Effector memory CD8-positive, alpha-beta T cell (primary cell): ENCODE results near the gene MCMBP.

Experiments used
- ATAC-seq: fragments of 150-1000 bp; cut with Tn5 transposase; replicated peaks from 2 replicates; pipeline ENCODE4 v1.10.0; 2021; ENCODE audit warnings: mild to moderate bottlenecking, moderate library complexity
- DNase-seq, 3 experiments: peaks; one replicate each; pipeline ENCODE4 v3.0.0; 2021
- H3K27ac Mint-ChIP-seq, 2 donors: one replicate each; pipeline ENCODE4 v1.8.0; 2022; ENCODE audit warnings: mild to moderate bottlenecking in 2 of 2, mixed read lengths in 2 of 2, moderate library complexity in 2 of 2
- H3K27me3 Mint-ChIP-seq, 2 donors: one replicate each; pipeline ENCODE4 v1.8.0; 2022; ENCODE audit warnings: mixed read lengths in 2 of 2
- H3K36me3 Mint-ChIP-seq: one replicate; pipeline ENCODE4 v1.8.0; 2022; ENCODE audit warnings: mild to moderate bottlenecking, moderate library complexity, mixed read lengths; ENCODE audit not compliant: insufficient read depth
- H3K4me1 Mint-ChIP-seq, 2 donors: one replicate each; pipeline ENCODE4 v1.8.0; 2022; ENCODE audit warnings: low read depth in 2 of 2, mixed read lengths in 2 of 2
- H3K4me3 Mint-ChIP-seq, 2 donors: one replicate each; pipeline ENCODE4 v1.8.0; 2022; ENCODE audit warnings: mild to moderate bottlenecking in 2 of 2, mixed read lengths in 2 of 2, moderate library complexity in 2 of 2
- H3K9me3 Mint-ChIP-seq, 2 donors: one replicate each; pipeline ENCODE4 v1.8.0; 2022; ENCODE audit warnings: mixed read lengths in 2 of 2

MCMBP gene

DNA sequence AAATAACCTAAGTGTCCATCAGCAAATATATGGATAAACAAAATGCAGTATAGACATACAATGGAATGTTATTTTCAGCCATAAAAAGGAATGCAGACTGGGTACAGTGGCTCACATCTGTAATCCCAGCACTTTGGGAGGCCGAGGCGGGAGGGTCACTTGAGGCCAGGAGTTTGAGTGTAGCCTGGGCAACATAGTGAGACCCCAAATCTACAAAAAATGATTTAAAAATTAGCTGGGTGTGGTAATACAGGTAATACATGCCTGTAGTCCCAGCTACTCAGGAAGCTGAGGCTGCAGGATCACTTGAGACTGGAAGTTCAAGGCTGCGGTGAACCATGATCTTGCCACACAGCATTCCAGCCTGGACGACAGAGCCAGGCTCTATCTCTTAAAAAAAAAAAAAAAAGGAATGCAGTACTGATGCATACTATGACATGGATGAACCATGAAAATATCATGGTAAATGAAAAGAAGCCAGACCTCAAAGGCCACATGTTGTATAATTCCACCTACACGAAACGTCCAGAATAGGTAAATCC, 6.9 kb downstream of the MCMBP start:
- H3K27ac Mint-ChIP-seq: peak overlapping the region; percentile 35 to 36
- no peaks in the 10 kb centered on the region for H3K27me3 Mint-ChIP-seq
- H3K4me1 Mint-ChIP-seq: peaks cover 24 to 64% of the 10 kb centered on the region in 2 donors
- H3K36me3 Mint-ChIP-seq: peaks cover 11% of the 10 kb centered on the region
- no peak overlapping the region for H3K4me3 Mint-ChIP-seq
- no peak for ATAC-seq
- H3K9me3 Mint-ChIP-seq: no peaks in the 10 kb centered on the region
- DNase-seq: no peak

DNA sequence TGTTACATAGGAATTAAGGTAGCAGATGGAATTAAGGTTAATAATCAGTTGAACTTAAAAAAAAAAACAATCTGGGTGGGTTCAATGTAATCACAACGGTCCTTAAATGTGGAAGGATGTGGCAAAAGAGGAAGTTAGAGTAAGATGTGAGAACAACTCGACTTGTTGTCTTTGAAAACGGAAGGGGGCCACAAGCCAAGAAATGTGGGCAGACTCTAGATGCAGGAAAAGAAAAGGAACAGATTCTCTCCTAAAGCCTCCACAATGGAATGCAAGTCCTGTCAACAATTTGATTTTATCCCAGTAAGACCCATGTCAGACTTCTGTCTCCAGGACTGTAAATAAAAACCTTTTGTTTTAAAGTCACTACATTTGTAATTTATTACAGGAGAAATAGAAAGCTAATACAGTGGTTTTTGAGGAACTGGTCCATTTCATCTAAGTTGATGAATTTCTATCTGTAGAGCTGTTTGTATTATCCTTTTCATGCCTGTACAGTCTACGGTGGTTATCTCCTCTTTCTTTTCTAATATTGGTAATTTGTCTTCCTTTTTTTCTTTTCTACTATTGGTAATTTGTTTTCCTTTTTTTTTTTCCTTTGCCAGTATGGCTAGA, 8.6 kb downstream of the MCMBP start:
- ATAC-seq (no peak), DNase-seq (no peak)
- no peak overlapping the region for H3K4me3 Mint-ChIP-seq
- H3K27me3 Mint-ChIP-seq: no peaks in the 10 kb centered on the region
- H3K36me3 Mint-ChIP-seq: peaks cover 15% of the 10 kb centered on the region
- peak overlapping the region; percentile 8 to 49 for H3K27ac Mint-ChIP-seq
- no peaks in the 10 kb centered on the region for H3K9me3 Mint-ChIP-seq
- peaks cover 27 to 67% of the 10 kb centered on the region in 2 donors for H3K4me1 Mint-ChIP-seq

DNA sequence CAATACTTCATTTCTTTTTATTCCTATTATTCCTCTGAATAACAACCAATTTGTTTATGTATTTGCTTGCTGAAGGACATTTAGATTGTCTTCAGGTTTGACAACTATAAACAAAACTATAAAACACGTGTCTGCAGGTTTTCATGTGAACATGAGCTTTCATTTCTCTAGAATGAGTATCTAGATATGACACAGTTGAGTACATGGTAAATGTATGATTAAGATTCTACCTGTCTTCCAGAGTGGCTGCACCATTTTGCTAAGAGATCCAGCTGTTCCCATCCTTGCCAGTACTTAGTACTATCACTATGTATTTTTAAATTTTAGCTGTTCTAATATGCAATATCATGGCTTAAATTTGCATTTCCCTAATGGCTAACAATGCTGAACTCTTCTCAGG, 10.1 kb downstream of the MCMBP start:
- H3K4me1 Mint-ChIP-seq: peaks cover 22 to 60% of the 10 kb centered on the region in 2 donors
- no peak overlapping the region for H3K27ac Mint-ChIP-seq
- no peak overlapping the region for H3K4me3 Mint-ChIP-seq
- no peaks in the 10 kb centered on the region for H3K27me3 Mint-ChIP-seq
- no peaks in the 10 kb centered on the region for H3K9me3 Mint-ChIP-seq
- ATAC-seq: no peak
- peaks cover 27% of the 10 kb centered on the region for H3K36me3 Mint-ChIP-seq
- no peak for DNase-seq

DNA sequence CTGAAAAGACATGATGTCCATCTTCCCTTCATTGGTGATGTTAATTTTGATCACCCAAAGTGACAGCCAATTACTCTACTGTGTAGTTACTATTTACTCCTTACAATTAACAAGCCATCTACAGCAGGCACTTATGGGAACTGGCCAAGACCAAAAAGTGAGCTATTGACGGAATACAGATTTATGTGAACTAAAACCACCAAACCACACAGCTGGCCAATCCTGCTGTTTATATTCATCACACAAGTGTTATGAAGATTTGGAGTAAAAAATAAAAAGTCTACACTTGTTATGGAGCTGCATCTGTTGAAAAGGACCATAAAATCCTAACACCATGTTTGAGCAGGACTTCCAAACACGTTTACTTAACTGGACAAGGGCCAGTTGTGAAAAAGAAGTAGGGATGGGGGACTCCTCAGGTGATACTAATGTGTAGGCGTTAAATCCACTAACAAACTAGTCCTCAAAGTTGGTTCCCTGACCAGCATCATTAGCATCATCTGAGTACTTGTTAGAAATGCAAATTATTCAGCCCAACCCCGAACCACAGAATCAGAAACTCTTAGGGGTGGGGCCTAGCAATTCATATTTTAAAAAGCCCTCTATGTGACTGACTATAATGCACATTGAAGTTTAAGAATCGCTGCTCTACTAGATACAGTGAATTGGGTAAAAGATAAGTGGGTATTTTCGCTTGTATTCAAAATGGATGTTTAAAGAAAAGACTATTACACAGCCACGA, 11.6 kb downstream of the MCMBP start:
- no peak for ATAC-seq
- Mint-ChIP-seq H3K36me3 (peaks cover 38% of the 10 kb centered on the region), H3K27me3 (no peaks in the 10 kb centered on the region), H3K27ac (peak overlapping the region in 1 of 2 donors; percentile 12), H3K4me3 (no peak overlapping the region), H3K4me1 (peaks cover 18 to 58% of the 10 kb centered on the region in 2 donors), H3K9me3 (no peaks in the 10 kb centered on the region)
- no peak for DNase-seq

DNA sequence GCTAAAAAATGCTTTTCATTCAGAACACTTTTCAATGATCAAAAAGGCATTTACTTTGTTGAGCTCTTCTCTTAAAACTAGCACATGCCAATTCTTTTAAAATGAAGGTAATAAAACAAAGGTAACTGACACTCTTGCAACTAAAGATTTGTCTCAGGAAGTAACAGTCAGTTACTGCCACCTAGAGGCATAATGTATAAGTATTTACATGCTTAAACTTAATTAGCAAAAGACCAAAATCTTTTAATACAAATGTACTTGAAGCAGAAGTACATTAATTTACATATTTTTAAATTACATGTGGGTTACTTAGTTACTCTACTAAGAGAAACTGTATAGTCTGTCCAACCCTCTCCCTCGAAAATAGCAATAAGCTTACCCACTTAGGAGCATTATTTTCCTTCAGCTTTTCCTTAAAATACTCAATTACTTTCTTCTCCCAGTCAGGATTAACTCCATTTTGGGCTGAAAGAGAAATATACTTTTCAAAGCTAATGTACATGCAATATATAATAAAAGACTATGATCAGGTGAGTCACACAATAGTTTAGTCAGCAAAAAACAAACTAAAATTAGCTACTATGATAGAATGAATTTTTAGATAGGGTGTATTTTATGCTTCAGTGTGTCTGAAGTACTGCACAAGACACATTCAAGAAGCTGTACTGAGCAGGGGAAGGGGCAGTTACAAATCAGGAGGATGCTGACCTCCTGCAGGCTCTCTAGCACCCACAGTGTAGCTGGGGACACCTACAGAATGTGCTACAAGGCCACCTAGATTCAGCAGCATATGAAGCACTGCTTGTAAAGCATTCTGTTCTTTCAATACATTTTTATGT, 13.0 kb downstream of the MCMBP start:
- H3K9me3 Mint-ChIP-seq: no peaks in the 10 kb centered on the region
- H3K4me1 Mint-ChIP-seq: peaks cover 15 to 49% of the 10 kb centered on the region in 2 donors
- no peak overlapping the region for H3K4me3 Mint-ChIP-seq
- H3K27ac Mint-ChIP-seq: peak overlapping the region; percentile 4 to 44
- DNase-seq: peak in 1 of 3 experiments; percentile 7
- peaks cover 46% of the 10 kb centered on the region for H3K36me3 Mint-ChIP-seq
- H3K27me3 Mint-ChIP-seq: no peaks in the 10 kb centered on the region
- peak; percentile 74 for ATAC-seq

DNA sequence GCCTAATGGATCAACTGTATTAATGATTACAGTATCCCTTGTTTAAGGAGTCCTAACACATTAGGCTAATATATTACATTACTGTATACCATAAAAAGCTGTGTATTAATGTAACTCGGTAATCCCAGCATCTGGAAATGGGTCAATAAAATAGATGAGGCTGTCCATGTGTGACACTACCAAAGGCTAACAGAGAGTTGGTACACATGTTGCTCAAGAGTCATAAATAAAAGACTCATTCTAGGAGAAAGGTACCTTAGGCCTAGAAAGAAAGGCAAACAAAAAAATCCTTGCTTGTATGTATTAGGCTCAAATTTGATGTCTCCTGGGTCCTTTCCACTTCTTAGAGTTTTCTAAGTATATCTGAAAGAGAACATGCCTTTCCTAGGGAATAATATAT, 14.6 kb downstream of the MCMBP start:
- peaks cover 57% of the 10 kb centered on the region for H3K36me3 Mint-ChIP-seq
- no peaks in the 10 kb centered on the region for H3K9me3 Mint-ChIP-seq
- ATAC-seq (no peak), DNase-seq (no peak)
- no peaks in the 10 kb centered on the region for H3K27me3 Mint-ChIP-seq
- no peak overlapping the region for H3K4me3 Mint-ChIP-seq
- H3K4me1 Mint-ChIP-seq: peaks cover 15 to 39% of the 10 kb centered on the region in 2 donors
- no peak overlapping the region for H3K27ac Mint-ChIP-seq

DNA sequence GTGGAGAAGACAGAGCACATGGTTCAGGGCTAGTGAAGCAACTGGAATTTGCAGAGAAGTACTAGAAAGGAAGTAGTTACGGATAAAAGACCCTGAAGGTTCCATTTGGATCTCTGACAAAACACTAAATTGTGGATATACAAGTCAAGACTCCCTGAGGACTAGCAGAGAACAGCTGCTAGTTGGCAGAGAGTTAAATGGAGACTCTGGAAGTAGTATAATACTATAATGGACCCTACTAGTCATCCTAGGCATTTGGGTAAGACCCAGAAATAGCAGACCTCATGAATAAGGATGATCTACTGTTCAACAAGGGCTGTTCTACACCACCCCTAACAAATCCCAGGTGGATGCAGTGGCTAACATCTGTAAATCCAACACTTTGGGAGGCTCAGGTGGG, 19.1 kb downstream of the MCMBP start:
- H3K36me3 Mint-ChIP-seq: peaks cover 89% of the 10 kb centered on the region

DNA sequence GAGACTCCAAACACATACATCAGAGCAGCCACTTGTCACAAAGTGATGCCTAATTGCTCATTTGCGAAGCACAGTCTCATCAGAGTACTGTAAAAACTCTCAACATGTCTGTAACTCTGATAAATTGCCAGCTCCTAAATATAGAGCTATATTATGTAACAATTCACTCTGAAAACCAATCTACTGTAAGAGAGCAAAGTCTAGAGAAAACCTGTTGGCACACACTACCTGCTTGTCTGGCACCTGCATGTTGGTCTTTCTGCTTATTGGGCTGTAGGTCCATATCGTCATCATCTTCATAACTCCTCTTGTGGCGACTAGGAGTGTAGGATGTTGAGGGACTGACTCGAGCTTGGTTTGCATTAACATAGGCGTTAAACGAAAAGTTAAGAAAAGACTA, 19.8 kb downstream of the MCMBP start:
- no peaks in the 10 kb centered on the region for H3K9me3 Mint-ChIP-seq
- H3K4me1 Mint-ChIP-seq: peaks cover 0 to 5% of the 10 kb centered on the region in 2 donors
- H3K4me3 Mint-ChIP-seq: no peak overlapping the region
- peaks cover 90% of the 10 kb centered on the region for H3K36me3 Mint-ChIP-seq
- DNase-seq (no peak), ATAC-seq (no peak)
- H3K27me3 Mint-ChIP-seq: no peaks in the 10 kb centered on the region
- H3K27ac Mint-ChIP-seq: peak overlapping the region; percentile 36 to 73

More for the DNA sequence above, 19.1 kb downstream of the MCMBP start:
- Mint-ChIP-seq H3K4me3 (no peak overlapping the region), H3K4me1 (peaks cover 0 to 5% of the 10 kb centered on the region in 2 donors), H3K27ac (no peak overlapping the region), H3K9me3 (no peaks in the 10 kb centered on the region), H3K27me3 (no peaks in the 10 kb centered on the region)
- no peak for DNase-seq
- no peak for ATAC-seq

DNA sequence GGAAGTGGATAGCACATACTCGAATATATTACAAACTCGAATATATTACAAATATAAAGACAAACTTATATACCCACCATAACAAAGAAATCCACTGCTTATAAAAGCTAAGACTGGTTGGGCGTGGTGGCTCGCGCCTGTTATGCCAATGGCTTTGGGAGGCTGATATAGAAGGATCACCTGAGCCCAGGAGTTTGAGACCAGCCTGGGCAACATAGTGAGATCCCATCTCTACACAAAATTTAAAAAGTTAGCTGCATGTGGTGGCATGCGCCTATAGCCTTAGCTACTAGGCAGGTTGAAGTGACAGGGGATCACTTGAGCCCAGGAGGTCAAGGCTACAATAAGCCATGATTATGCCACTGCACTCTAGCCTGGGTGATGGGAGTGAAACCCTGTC, 20.4 kb downstream of the MCMBP start:
- no peaks in the 10 kb centered on the region for H3K27me3 Mint-ChIP-seq
- peaks cover 90% of the 10 kb centered on the region for H3K36me3 Mint-ChIP-seq
- H3K9me3 Mint-ChIP-seq: no peaks in the 10 kb centered on the region

DNA sequence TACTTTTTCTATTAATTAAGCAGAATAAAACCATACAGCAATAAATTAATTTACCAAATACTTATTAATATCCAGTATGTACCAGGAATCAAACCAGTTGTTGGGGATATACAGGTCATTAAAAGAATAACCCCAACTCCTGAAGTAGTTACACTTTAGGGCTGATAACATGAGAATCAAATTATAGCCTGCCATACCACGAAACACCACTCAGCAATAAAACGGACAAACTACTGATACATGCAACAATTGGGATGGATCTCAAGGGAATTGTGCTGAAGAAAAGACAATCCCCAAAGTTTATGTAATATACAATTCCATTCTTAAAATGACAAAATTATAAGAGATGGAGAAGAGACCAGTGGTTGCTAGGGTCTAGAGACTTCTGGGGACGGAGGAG, 22.7 kb downstream of the MCMBP start:
- Mint-ChIP-seq H3K27ac (peak overlapping the region; percentile 11 to 62), H3K4me3 (no peak overlapping the region), H3K36me3 (peaks cover 88% of the 10 kb centered on the region), H3K27me3 (no peaks in the 10 kb centered on the region), H3K9me3 (no peaks in the 10 kb centered on the region), H3K4me1 (peaks cover 0 to 9% of the 10 kb centered on the region in 2 donors)
- ATAC-seq (no peak), DNase-seq (no peak)

More for the DNA sequence above, 20.4 kb downstream of the MCMBP start:
- DNase-seq (no peak), ATAC-seq (no peak)
- Mint-ChIP-seq H3K27ac (peak overlapping the region; percentile 36 to 73), H3K4me3 (no peak overlapping the region), H3K4me1 (peaks cover 0 to 5% of the 10 kb centered on the region in 2 donors)

DNA sequence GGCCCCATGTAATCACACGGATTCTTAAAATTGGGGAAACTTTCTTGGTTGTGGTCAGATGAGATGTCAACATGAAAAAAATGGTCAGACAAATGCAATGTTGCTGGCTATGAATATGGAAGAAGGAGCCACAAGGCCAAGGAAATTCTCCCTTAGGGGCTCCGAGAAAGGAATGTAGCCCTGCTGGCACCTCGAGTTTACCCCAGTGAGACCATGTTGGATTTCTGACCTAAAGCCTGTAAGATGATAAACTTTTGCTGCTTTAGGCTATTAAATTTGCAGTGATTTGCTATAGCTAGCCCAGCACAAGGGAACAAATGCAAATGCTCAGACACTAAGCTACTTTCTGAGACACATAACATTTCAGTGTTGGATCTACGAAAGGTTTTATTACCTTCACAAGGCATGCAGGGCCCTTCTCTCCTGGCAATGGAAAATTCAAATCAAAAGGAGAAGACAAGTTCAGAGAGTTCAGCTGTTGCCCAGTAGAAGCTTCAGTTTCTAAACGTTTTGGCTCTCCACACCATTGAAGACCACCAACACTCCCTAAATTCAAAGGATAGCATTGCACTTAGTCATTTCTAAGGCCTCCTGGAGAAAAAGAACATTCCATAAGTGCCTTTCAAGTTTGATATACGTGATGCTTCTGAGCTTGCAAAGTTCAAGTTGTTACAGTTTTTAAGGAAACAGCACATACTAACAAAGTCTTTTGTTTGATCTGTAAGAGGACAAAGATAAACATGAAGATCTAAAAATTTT, 23.4 kb downstream of the MCMBP start:
- H3K27me3 Mint-ChIP-seq: no peaks in the 10 kb centered on the region
- H3K27ac Mint-ChIP-seq: no peak overlapping the region
- H3K4me3 Mint-ChIP-seq: no peak overlapping the region
- no peaks in the 10 kb centered on the region for H3K9me3 Mint-ChIP-seq
- ATAC-seq (no peak), DNase-seq (no peak)
- peaks cover 0 to 9% of the 10 kb centered on the region in 2 donors for H3K4me1 Mint-ChIP-seq
- peaks cover 91% of the 10 kb centered on the region for H3K36me3 Mint-ChIP-seq

DNA sequence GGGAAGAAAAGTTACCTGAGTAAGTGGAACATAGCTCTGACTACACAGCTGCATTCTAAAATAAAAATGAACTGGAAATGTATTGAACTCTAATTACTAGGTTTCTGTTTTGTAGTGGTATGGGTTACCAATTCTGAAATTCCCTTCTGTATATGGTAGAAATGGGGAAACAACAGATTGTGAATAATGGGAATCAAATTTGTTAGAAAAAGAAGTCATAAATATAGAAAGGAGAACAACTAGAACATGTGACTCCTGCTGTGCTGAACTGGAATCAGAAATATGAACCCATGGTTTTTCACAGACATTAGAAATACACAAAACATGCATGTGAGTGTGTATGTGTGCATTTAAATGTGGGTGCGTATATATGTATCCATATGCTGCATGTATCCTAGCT, 27.0 kb downstream of the MCMBP start:
- no peak for ATAC-seq
- Mint-ChIP-seq H3K36me3 (peaks cover 94% of the 10 kb centered on the region), H3K4me3 (no peak overlapping the region), H3K4me1 (peaks cover 0 to 12% of the 10 kb centered on the region in 2 donors), H3K9me3 (no peaks in the 10 kb centered on the region), H3K27ac (peak overlapping the region; percentile 12 to 46), H3K27me3 (no peaks in the 10 kb centered on the region)
- DNase-seq: no peak

DNA sequence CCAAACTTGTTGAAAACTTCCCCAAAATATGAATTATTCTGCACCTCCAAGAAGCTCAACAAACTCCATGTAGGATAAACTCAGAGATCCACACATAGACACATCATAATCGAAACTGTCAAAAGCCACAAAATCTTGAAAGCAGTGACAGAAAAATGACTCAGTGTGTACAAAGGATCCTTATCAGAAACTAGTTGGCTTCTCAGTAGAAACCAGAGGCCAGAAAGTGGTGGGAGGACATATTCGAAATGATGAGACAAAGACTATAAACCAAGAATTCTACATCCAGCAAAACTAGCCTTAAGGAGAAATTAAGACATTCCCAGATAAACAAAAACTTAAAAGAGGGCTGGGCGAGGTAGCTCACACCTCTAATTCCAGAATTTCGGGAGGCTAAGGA, 38.5 kb downstream of the MCMBP start:
- H3K27ac Mint-ChIP-seq: peak overlapping the region; percentile 75 to 88
- H3K4me3 Mint-ChIP-seq: no peak overlapping the region
- ATAC-seq (no peak), DNase-seq (no peak)
- H3K36me3 Mint-ChIP-seq: peaks cover 93% of the 10 kb centered on the region
- H3K4me1 Mint-ChIP-seq: peaks cover 0 to 1% of the 10 kb centered on the region in 2 donors
- no peaks in the 10 kb centered on the region for H3K9me3 Mint-ChIP-seq
- H3K27me3 Mint-ChIP-seq: no peaks in the 10 kb centered on the region
